AG08395 (cell line): ENCODE measurements around the gene SLX4IP.

Experiments
- DNase-seq: peaks from one replicate; pipeline ENCODE4 v3.0.0; 2012; ENCODE audit warnings: mixed read lengths, low spot score

SLX4IP gene

DNA sequence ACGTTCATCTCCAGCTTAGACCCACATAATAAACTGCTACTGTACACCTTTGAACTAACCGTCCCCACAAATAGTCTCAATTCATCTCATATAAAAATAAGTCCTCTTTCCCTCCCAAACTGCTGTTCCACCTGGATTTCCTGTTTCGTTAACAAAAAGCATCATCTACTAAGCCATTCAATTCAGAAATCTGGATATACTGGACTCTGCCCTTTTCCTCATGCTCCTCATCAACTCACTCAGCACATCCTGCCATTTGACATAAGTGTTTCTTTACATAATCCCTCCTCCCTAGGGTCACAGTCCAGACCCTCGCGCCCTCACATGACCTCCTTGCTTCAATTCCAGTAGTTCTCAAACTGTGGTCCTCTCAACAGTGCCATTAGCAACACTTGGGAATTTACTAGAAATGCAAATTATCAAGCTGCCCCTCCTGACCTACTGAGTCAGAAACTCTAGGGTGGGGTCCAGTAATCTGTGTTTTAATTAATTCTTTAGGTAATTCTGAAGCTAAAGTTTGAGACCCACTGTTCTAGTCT is 5.6 kb upstream of the SLX4IP start:
- no peak for DNase-seq

DNA sequence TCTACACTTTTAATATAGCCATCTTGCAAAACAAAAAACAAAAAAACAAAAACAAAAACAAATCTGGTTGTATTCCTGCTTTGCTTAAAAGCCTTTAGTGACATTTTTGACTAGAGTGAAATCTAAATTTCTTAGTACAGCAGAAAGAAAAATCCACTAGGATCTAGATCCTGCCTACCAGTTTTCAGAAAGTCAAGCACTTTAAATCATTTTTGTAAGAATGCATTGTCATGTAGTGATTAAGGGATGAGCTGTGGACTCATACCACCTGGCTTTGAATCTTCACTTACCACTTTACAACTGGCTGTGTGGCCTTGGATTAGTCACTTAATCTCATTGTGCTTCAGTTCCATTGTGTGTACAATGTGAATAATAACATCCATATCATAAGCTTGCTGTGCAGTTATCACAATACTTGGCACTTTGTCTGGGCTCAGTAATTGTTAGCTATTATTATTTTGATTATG is 5.1 kb upstream of the SLX4IP start:
- DNase-seq = no peak

DNA sequence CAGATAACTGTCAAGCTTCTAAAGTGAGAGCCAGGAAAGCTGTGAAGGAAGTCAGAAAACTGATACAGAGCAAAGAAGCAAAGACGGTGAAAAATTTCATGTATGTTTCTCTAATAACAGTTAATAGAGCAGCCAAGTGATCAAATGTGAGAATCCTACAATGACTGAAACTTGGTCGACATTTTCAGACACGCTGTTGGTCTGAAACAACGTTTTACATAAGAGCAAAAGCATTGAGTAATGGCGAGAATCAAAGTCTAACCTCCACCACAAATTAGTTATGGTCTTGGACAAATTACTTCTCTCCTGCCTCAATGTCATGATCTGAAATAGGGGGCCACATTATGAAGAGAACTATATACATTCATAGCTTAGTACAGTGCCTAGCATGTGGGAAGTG is 4.4 kb upstream of the SLX4IP start:
- DNase-seq = no peak

DNA sequence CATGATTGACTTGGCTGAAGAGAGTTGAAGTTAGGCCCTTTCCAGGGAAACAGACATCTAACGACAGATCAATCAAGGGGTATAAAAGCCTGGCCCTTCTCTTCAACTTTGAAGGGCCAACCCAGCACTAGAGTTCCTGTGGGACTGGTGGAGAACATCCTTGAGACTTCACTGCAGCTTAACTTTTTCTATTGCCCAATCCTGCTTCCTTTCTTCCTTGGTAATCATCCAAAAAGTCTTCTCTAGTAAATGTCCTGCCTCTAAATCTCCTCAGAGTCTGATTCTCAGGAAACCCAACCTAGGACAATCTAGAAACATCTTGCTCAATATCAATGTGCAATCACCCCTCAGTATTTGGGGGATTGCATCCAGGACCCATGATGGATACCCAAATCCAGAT is 3.0 kb upstream of the SLX4IP start:
- DNase-seq = no peak

DNA sequence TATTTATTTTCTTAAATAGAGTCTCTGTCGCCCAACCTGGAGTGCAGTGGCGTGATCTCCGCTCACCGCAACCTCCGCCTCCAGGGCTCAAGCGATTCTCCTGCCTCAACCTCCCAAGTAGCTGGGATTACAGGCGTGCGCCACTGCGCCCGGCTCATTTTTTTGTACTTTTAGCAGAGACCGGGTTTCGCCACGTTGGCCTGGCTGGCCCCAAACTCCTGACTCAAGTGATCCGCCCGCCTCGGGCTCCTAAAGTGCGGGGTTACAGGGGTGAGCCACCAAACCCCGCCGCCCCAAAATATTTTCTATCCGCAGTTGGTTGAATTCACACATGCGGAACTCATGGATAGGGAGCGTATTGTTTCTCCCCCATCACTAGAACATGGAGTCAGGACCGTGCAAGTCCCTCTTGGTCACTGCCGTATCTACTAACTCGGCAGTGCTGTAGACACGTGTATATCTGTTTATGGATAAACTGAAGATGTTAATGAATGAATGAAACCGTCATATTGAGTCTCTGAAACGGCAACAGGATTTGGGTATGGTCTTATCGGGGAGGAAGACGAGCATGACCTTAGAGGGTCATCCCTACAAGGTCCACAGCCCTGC is 2.0 kb upstream of the SLX4IP start:
- DNase-seq = no peak

DNA sequence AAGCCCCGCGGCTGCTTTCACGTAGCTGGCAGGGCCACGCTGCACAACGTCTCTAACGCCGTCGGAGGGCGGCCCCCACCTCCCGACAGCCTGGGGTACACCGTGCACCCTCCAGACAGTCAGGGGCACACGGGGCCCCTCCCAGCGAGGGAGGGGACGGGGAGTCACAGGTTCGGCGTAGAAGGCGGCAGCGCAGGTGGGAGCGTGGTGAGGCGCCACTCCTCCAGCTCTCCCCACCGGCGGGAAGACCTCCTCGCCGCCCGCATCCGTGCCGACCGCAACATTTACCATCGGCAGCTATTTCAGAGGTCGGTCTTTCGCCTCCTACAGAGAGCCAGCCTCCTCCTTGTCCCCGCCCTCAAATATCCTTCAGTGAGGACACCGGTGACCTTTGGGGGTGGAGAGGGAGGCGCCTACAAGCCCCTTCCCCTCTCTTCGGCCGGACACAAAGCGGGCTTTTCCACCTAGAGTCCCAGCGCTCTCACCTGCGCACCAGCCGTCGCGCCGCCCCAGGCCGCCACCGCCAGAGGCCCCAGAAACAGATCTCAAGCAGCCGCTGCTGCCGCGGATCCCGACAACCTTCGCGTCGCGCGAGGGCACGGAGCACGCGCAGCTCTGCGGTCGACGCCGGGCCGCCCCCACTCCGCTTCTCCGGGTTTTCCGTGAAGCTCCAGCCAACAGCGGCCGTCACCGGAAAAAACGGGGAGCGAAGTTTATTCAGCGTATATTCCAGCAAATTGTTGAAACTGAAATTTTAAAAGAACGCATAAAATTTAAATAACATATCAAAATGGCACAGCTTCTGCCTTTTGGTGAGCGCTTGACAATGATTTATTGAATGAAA is 1.3 kb upstream of the SLX4IP start, which contains the start of gene MKKS:
Gene MKKS, minus strand, starts transcription at position 600 of the 844 bp plus-strand sequence. CDS start 20,708 bp downstream, outside the sequence.
- DNase-seq = peak; percentile 92

DNA sequence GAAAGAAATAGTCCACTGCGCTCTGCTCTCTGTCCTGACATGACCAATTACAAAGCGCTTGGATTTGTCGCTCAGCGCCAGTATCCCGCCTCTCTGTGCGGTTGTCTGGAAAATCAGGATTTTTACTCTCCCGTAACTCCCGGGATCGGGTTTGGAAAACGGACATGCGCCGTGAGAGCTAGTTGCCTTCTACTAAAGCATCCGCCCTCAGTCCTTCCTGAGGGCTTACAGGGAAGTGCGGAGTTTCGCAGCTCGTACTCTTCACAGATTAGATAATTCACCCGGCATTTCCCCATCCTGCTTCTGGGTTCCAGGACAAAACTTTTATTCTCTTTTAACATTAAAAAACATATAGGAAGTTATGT is 656 bp upstream of the SLX4IP start:
- peak; percentile 96 for DNase-seq

DNA sequence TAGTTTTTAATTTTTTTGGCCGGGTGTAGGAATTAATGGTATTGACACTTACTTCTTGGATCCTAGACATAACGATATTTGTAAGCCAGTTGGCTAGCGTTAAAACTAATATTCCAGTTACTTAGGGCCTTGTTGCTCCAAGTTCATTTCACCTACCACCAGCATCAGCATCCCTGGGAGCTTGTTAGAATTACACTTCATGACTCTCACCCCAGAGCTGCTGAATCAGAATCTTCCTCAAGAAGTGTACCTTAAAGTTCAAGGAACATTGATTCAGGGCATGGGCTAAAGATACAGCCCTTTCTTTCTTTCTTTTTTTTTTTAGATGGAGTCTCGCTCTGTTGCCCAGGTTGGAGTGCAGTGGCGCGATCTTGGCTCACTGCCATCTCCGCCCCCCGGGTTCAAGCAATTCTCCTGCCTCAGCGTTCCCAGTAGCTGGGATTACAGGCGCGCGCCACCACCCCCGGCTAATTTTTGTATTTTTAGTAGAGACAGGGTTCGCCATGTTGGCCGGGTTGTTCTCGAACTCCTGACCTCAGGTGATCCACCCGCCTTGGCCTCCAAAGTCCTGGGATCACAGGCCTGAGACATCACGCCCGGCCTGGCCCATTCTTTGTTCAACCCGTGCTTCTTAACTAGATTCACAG is 1.1 kb downstream of the SLX4IP start:
- no peak for DNase-seq

DNA sequence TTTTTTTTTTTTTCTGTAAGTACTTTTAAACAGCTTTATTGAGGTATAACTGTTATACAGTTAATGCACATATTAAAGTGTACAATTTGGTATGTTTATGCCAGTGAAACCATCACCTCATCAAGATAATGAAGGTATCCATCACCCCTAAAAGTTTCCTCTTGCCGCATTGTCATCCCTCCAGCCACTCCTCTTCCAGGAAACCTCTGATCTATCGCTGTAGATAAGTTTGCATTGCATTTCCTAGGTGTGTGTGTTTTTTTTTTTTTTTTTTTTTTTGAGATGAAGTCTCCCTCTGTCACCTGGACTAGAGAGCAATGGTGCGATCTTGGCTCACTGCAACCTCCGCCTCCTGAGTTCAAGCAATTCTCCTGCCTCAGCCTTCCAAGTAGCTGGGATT is 3.1 kb downstream of the SLX4IP start:
- no peak for DNase-seq

DNA sequence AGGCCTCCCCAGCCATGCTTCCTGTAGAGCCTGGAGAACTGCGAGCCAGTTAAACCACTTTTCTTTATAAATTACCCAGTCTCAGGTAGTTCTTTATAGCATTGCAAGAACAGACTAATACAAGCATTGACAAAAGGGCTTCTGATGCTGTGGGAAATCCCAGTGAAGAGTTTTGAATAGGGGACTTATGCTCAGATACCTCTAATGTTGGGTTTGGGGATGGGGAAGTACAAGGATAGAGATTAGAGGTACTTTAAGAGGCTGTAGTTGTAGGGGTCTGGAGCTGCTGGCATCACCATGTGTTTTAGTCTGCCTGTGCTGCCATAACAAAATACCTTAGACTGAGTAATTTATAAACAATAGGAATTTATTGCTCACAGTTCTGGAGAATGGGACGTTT is 8.8 kb downstream of the SLX4IP start:
- no peak for DNase-seq

DNA sequence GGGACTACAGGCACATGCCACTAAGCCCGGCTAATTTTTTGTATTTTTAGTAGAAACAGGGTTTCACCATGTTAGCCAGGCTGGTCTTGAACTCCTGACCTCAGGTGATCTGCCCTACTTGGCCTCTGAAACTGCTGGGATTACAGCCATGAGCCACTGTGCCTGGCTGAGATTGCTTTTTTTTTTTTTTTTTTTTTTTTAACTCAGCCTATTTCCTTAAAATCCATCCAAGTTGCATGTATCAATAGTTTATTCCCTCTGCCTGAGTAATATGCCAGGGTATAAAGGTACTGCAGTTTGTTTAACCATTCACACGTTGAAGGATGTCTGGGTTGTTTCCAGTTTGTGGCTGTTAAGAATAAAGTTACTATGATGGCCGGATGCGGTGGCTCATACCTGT is 10.7 kb downstream of the SLX4IP start:
- DNase-seq = no peak

DNA sequence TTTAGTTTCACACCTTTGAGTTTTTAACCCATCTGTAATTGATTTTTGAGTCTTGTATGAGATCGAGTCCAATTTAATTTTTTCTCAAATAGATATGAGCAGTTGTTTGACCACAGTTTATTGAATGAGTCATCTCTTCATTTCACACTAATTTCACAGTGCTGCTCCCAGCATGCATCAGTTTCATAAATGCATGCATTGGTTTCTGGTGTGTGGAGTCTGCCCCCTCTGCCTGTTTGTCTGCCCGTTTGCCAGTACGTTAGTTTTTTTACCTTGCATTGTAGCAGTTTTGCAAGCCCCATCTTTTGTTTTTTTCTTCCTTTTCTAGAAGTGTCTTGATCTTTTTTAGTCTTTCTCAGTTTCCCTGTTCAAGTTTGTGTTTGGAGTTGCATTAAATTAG is 11.9 kb downstream of the SLX4IP start:
- DNase-seq = peak; percentile 62

DNA sequence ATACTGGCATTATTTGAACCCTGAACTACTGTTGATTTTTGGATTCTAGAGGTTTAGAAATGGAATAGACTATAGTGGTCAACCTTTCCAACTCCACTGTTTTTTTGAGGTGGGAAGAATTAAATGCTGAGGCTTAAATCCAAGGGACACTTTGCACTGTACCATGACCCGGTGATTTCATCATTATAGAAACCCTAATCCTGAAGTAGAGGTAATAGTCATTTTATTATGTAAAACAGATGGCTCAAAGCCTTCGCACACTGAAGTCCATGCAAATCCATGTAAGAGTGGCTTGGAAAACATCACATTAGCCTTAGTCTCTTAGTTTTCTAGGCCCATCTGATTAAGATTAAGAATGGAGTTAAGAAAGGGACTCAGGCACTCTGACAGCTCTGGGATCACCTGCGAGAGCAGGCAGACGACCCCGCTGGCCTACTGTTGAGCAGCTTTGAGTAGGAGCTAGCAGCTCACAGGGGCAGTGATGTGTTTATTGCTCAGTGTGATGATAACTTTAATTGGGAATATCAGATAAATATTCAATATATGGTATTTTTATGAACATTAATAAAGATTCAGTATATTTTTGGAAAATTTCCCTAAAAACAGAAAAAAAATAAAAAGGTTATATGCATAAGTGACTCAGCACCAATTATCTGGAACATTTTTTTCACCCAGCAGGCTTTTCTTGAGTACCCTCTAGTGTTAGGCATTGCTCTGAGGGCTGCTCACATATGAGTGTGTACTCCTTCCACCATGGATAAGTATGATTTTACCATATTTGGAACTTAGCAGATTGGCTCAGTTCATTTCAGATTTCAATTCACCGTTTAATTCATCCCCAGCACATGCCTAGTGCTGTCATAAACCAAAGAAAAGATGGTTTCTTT is 13.4 kb downstream of the SLX4IP start:
- no peak for DNase-seq

DNA sequence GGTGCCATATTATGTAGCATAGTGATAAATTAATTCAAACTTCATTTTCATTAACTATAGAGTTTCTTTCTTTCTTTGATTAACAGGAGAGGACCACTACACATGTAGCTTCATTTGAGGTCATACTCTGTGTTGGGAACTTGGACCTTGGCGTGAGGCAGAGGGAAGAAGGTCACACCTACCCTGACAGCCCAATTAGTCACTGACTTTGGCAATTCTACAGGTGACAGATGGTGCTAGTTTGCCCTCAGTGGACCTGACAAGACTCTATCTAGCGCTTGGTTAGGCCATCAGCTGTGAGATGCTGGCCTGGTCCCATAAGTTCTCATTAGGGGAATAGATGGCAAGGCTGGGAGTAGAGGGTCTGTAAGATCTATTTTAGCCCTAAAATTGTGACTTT is 14.2 kb downstream of the SLX4IP start:
- DNase-seq = no peak

DNA sequence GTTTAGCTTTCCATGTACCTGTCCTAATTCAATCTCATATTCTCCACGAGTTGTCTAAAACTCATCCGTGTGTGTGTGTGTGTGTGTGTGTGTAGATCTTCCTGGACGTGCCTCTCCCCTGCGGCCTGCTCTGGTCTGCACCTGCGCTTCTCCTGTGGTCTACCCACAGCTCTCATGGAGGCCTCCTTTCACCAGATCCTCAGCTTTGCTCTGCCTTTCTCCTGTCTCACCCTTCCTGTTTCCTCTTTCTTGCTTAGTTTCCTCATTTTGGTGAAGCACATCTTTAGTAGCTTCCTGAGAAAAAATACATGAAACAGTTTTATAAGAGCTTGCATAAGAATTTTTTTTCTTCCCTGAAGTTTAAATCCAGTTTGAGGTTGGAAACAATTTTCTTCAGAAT is 18.1 kb downstream of the SLX4IP start:
- DNase-seq = no peak

DNA sequence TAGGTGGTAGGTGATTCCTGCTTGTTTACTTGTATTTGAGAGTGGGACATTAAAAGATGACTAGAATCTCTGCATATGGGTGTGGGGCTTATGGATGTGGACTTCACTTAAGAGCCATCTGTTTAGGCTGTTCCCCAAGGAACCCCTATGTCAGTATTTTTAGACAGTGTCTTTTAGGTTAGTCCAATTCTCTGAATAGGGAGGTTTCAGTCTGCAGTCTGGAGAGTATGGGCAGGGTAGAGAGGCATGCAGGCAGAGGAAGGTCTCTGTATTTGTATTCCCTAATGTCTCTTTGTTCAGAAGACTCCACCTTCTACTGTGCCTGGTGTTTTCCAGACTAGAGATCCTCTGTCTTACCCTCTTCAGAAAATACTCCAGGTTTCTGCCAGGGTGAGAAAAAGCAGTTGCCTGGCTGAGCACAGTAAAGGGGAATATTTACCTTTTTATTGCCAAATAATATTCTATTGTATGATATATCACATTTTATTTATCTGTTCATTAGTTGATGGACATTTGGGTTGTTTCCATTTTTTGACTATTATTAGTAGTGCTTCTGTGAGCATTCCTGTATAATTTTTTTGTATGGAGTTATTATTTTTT is 19.1 kb downstream of the SLX4IP start:
- no peak for DNase-seq

DNA sequence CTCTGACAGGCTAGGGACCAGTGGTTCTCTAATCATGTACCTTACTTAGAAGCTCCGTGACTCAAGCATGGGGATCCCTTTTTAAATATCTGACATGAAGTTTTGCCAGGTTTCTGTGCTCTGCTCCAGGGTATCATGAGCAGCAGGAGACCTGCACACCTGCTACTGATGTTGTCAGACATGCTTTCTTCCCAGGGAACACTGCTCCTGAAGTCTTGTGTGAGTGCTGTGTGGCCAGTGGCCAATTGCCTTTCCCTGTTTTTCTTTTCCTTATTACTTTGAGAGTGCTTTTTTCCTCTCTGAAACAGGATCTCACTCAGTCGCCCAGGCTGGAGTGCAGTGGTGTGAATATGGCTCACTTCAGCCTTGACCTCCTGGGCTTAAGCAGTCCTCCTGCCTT is 26.4 kb downstream of the SLX4IP start:
- DNase-seq = no peak

DNA sequence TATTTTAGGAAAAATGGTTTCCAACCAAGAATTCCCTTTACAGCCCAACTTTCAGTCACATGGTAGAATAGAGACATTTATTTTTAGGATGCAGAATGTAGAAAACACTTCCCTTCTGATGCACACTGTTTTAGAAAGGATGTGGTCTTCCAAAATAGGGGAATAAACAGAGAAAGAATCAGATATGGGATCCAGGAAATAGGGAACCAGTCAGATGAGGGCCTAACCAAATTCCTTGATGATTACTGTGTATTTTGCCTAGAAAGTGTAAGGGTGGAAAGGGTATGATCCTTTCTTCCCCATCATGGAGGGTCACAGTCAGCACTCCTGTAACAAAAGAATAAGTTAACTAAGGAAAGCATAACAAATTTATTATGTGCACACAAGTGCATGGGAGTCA is 27.4 kb downstream of the SLX4IP start:
- DNase-seq = no peak

DNA sequence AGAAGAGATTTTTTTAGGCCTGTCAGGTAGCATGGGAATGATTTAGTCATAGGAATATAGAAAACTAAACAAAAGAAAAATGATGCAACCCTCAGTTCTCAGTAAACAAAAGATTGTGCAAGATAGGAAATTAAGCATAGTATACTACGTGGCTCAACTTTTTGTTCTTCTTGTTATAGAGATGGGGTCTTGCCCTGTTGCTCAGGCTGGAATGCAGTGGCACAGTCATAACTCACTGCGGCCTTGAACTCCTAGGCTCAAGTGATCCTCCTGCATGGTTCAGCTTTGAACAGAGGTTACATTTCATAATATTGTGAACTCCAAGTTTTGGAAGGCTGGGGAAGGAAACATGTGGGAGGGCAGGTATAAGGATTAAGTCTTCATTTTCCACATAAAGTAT is 28.5 kb downstream of the SLX4IP start:
- DNase-seq = no peak

DNA sequence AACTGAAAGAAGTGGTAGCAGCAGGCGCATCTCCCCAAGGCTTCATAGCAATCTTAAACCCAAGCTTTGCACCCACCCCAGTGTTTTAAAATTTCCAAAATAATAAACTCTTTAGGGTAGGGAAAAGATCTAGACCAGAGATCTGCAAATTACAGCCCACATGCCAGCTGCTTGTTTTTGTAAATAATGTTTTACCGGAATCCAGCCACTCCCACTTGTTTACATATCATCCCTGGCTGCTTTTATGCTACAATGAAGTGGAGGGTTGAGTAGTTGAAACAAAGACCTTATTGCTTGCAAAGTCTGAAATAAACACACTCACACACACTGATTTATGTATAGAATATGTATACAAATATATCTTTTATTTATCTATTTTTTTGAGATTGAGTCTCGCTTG is 30.0 kb downstream of the SLX4IP start:
- DNase-seq = no peak

DNA sequence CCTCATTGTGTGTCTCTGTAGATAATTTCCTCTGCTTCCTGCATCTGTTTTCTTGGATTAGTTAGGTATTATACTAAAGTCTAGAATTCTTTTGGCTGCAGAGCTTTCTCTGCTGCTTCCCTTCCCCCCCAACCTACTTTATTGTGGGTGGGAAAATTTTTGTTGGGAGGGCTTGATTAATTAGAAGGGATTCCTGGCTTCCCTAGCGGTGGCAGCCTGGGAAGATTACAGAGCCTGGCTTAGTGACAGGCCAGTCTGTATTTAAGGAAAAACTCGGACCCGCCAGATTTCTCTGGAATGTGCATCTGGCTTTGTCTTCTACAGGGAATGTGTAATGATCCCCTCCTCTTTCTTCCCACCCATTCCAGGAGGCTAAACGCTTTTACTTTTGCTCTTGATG is 31.2 kb downstream of the SLX4IP start:
- no peak for DNase-seq

DNA sequence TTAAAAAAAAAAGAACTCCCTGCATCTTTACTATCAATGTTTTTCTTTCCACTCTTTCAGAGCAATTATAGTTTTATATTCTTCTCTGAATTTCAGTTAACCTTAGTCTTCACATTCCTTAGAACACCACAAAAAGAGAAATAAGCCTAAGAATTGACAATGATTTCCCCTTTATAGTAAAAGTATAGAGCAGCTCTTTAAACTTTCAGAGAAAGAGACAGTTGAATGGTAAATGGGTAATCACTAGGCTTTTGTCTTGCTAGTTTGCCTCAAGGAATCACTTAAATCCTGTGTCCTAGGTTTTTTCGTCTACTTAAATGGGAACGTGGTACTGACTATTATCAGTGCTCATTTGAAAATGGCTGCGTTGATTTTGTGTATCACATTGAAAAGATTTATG is 31.8 kb downstream of the SLX4IP start:
- DNase-seq = no peak
